ENCODE data around the gene MROH7. TPM values are rescaled to one million over a fixed set of nuclear protein-coding genes. Genes with fewer than 3 reads are reported as not detected.

Gene MROH7
- total RNA-seq, 2 experiments from 2014 or later, result 0.14 to 0.19 TPM

DNA sequence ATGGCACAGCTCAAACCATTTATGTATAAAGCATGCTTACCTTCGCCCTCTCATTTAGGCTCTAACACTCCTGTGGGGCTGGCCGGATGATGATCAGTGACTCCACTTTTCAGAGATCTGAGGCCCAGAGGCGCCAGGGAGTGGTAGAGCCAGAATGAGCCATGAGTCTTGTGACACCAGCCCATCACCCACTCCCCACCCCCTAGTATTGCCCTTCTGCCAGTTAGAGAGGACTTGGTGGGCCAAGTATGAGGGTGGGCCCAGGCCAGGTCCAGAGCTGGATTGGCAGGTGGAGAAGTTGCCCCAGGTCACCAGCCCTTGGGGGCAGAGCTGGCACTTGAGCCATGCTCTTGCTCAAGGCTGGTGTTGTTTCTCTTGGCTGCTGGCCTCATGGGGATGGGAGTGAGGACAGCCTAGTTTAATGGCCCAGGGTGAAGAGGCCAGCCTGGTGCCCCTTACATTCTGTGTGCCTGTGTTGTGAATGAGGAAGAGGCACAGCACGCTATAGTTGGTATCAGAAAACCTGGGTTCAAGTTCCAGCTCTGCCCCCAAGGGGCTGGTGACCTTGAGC is 43.8 kb downstream of the MROH7 start:
- DNase-seq (no peak), ATAC-seq (ENCODE audit: poor library complexity) (no peak)
- no peaks in the 10 kb centered on the region for H3K27me3 ChIP-seq (ENCODE audit: control insufficient read depth in 1 of 2, insufficient read depth in 2 of 2, low read length in 2 of 2)
- Mint-ChIP-seq H3K4me3 (no peak overlapping the region), H3K36me3 (ENCODE audit: low read depth) (no peaks in the 10 kb centered on the region), H3K4me1 (ENCODE audit: low read depth) (no peaks in the 10 kb centered on the region), H3K27me3 (no peaks in the 10 kb centered on the region), H3K27ac (no peak overlapping the region), H3K9me3 (no peaks in the 10 kb centered on the region)
- no peaks in the 10 kb centered on the region for H3K4me1 ChIP-seq (ENCODE audit: insufficient read depth, low read length)
- no peak for TF ChIP-seq CTCF (IDR thresholded peaks at IDR 0.05)
- H3K27ac ChIP-seq (ENCODE audit: low read depth in 1 of 2, low read length in 2 of 2), result no peak overlapping the region
- CTCF ChIA-PET, result no interaction called here
- H3K36me3 ChIP-seq (ENCODE audit: insufficient read depth, low read length), result no peaks in the 10 kb centered on the region
- no peaks in the 10 kb centered on the region for H3K9me3 ChIP-seq (ENCODE audit: control insufficient read depth in 1 of 2, insufficient read depth in 1 of 2, low read length in 2 of 2)
- H3K4me3 ChIP-seq (ENCODE audit: low read length), result no peak overlapping the region
- POLR2A ChIA-PET, result no interaction called here
- intact Hi-C loops (cut with DNase I, micrococcal nuclease), result no loop called here

GRCh38 chr1:54686155-54686554 is 44.6 kb downstream of the MROH7 start:
- H3K4me3 ChIP-seq (ENCODE audit: low read length), result no peak overlapping the region
- no peak for TF ChIP-seq CTCF (IDR thresholded peaks at IDR 0.05)
- intact Hi-C loops (cut with DNase I, micrococcal nuclease), result no loop called here
- POLR2A ChIA-PET, result no interaction called here
- H3K4me3 Mint-ChIP-seq, result no peak overlapping the region
- no peak overlapping the region for H3K27ac Mint-ChIP-seq
- no peaks in the 10 kb centered on the region for H3K36me3 Mint-ChIP-seq (ENCODE audit: low read depth)
- H3K27me3 ChIP-seq (ENCODE audit: control insufficient read depth in 1 of 2, insufficient read depth in 2 of 2, low read length in 2 of 2), result no peaks in the 10 kb centered on the region
- H3K27ac ChIP-seq (ENCODE audit: low read depth in 1 of 2, low read length in 2 of 2), result no peak overlapping the region
- ATAC-seq (ENCODE audit: poor library complexity) (no peak), DNase-seq (no peak)
- H3K9me3 Mint-ChIP-seq, result no peaks in the 10 kb centered on the region
- no peaks in the 10 kb centered on the region for H3K9me3 ChIP-seq (ENCODE audit: control insufficient read depth in 1 of 2, insufficient read depth in 1 of 2, low read length in 2 of 2)
- no peaks in the 10 kb centered on the region for H3K4me1 Mint-ChIP-seq (ENCODE audit: low read depth)
- H3K27me3 Mint-ChIP-seq, result no peaks in the 10 kb centered on the region
- CTCF ChIA-PET, result no interaction called here
- H3K36me3 ChIP-seq (ENCODE audit: insufficient read depth, low read length), result no peaks in the 10 kb centered on the region
- H3K4me1 ChIP-seq (ENCODE audit: insufficient read depth, low read length), result no peaks in the 10 kb centered on the region

DNA sequence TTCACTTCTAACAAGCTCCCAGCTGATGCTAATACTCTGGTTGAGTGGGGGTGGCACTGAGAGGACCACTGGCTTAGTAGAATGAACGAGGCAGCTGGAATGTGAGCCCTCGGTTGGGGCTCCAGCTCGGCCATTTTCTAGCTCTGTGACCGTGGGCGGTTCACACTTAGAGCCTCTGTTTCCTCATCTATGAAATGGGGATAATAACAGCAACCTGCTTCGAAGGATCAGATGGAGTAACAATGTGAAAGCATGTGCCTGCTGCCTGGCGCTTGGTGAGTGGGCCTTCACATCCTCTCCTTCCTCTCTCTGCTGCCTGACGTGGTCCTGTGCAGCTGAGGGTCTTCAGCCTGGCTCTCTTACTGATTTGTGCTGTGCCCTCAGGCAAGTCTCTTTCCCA is 53.2 kb downstream of the MROH7 start:
- Histone ChIP-seq H3K4me3 (ENCODE audit: low read length) (no peak overlapping the region), H3K27ac (ENCODE audit: low read depth in 1 of 2, low read length in 2 of 2) (no peak overlapping the region), H3K36me3 (ENCODE audit: insufficient read depth, low read length) (no peaks in the 10 kb centered on the region), H3K4me1 (ENCODE audit: insufficient read depth, low read length) (no peaks in the 10 kb centered on the region), H3K9me3 (ENCODE audit: control insufficient read depth in 1 of 2, insufficient read depth in 1 of 2, low read length in 2 of 2) (no peaks in the 10 kb centered on the region), H3K27me3 (ENCODE audit: control insufficient read depth in 1 of 2, insufficient read depth in 2 of 2, low read length in 2 of 2) (peaks cover 0 to 2% of the 10 kb centered on the region in 2 experiments)
- Mint-ChIP-seq H3K27ac (no peak overlapping the region), H3K4me1 (ENCODE audit: low read depth) (no peaks in the 10 kb centered on the region), H3K27me3 (no peaks in the 10 kb centered on the region), H3K9me3 (no peaks in the 10 kb centered on the region), H3K36me3 (ENCODE audit: low read depth) (no peaks in the 10 kb centered on the region), H3K4me3 (no peak overlapping the region)
- no peak for DNase-seq
- CTCF ChIA-PET, result no interaction called here
- intact Hi-C loops (cut with DNase I, micrococcal nuclease), result no loop called here
- no peak for TF ChIP-seq CTCF (IDR thresholded peaks at IDR 0.05)
- no peak for ATAC-seq (ENCODE audit: poor library complexity)
- POLR2A ChIA-PET, result no interaction called here
